Measurements from ENCODE around the gene GRIA1. TPM values are rescaled to one million over a fixed set of nuclear protein-coding genes. Genes with fewer than 3 reads are reported as not detected.

GRIA1 gene
- total RNA-seq, 2 donors from 2014 or later, result 1.2 TPM; not detected in 1

- no peaks in the 10 kb centered on the region for H3K36me3 ChIP-seq (ENCODE audit: control insufficient read depth, insufficient read depth, low read length)
- no peak for DNase-seq
- H3K4me3 ChIP-seq (ENCODE audit: low read length), result no peak overlapping the region
- no peak overlapping the region for H3K9ac ChIP-seq (ENCODE audit: extremely low read depth, low read length, poor library complexity, severe bottlenecking)
- Mint-ChIP-seq H3K27ac (no peak overlapping the region), H3K9me3 (no peaks in the 10 kb centered on the region), H3K4me1 (no peaks in the 10 kb centered on the region), H3K4me3 (no peak overlapping the region), H3K27me3 (ENCODE audit: insufficient read depth) (peaks cover 5% of the 10 kb centered on the region), H3K36me3 (ENCODE audit: low read depth) (no peaks in the 10 kb centered on the region)
- H3K27ac ChIP-seq (ENCODE audit: low read depth, low read length), result no peak overlapping the region
- 94 to 95% methylated on average over 4 of the region's 4 CpGs for WGBS, 2 experiments (ENCODE audit: insufficient coverage in 1 of 2, insufficient read length in 1 of 2)
- no peaks in the 10 kb centered on the region for H3K4me1 ChIP-seq (ENCODE audit: control insufficient read depth, insufficient read depth, low read length)
- TF ChIP-seq CTCF (conservative IDR thresholded peaks at IDR 0.05), result no peak
- no peaks in the 10 kb centered on the region for H3K27me3 ChIP-seq (ENCODE audit: control insufficient read depth, insufficient read depth, low read length, poor library complexity, severe bottlenecking)
- no peaks in the 10 kb centered on the region for H3K9me3 ChIP-seq (ENCODE audit: control insufficient read depth, low read length)
Measured at GRCh38 chr5:153483482-153483881, 7.0 kb upstream of the GRIA1 start.

DNA sequence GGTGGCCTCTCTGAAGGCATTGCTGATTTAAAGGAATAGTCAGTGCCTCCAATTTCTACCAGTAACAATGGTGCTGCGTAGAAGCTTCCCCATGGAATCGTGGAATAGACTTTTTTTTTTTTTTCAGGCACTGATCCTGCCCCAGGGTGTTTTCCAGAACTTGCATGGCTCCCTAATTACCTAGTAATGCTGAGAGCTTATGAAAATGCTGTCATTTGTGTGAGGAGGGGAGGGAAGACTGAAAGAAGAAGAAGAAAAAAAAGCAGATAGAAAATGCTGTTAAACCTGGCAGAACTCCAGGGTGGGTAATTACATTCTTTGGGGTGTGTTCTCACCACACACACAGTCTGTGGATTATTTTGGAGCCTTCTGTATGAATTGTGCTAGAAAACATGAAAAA is 4.8 kb upstream of the GRIA1 start:
- Mint-ChIP-seq H3K9me3 (no peaks in the 10 kb centered on the region), H3K4me1 (peaks cover 8% of the 10 kb centered on the region), H3K36me3 (ENCODE audit: low read depth) (no peaks in the 10 kb centered on the region), H3K27ac (no peak overlapping the region), H3K27me3 (ENCODE audit: insufficient read depth) (peaks cover 21% of the 10 kb centered on the region), H3K4me3 (no peak overlapping the region)
- Histone ChIP-seq H3K27me3 (ENCODE audit: control insufficient read depth, insufficient read depth, low read length, poor library complexity, severe bottlenecking) (peaks cover 7% of the 10 kb centered on the region), H3K4me3 (ENCODE audit: low read length) (no peak overlapping the region), H3K27ac (ENCODE audit: low read depth, low read length) (no peak overlapping the region), H3K36me3 (ENCODE audit: control insufficient read depth, insufficient read depth, low read length) (no peaks in the 10 kb centered on the region), H3K4me1 (ENCODE audit: control insufficient read depth, insufficient read depth, low read length) (no peaks in the 10 kb centered on the region), H3K9ac (ENCODE audit: extremely low read depth, low read length, poor library complexity, severe bottlenecking) (no peak overlapping the region), H3K9me3 (ENCODE audit: control insufficient read depth, low read length) (no peaks in the 10 kb centered on the region)
- TF ChIP-seq CTCF (conservative IDR thresholded peaks at IDR 0.05), result no peak
- no peak for DNase-seq
- WGBS, 2 experiments (ENCODE audit: insufficient coverage in 1 of 2, insufficient read length in 1 of 2), result 92 to 100% methylated on average over 1 to 2 of the region's 2 CpGs

GRCh38 chr5:153486771-153487170 is 3.7 kb upstream of the GRIA1 start:
- H3K36me3 ChIP-seq (ENCODE audit: control insufficient read depth, insufficient read depth, low read length), result no peaks in the 10 kb centered on the region
- Mint-ChIP-seq H3K4me3 (no peak overlapping the region), H3K27me3 (ENCODE audit: insufficient read depth) (peaks cover 33% of the 10 kb centered on the region), H3K9me3 (no peaks in the 10 kb centered on the region), H3K36me3 (ENCODE audit: low read depth) (no peaks in the 10 kb centered on the region), H3K27ac (no peak overlapping the region), H3K4me1 (peaks cover 16% of the 10 kb centered on the region)
- no peak overlapping the region for H3K27ac ChIP-seq (ENCODE audit: low read depth, low read length)
- no peaks in the 10 kb centered on the region for H3K4me1 ChIP-seq (ENCODE audit: control insufficient read depth, insufficient read depth, low read length)
- no peak for DNase-seq
- H3K27me3 ChIP-seq (ENCODE audit: control insufficient read depth, insufficient read depth, low read length, poor library complexity, severe bottlenecking), result peaks cover 19% of the 10 kb centered on the region
- H3K4me3 ChIP-seq (ENCODE audit: low read length), result no peak overlapping the region
- no peak overlapping the region for H3K9ac ChIP-seq (ENCODE audit: extremely low read depth, low read length, poor library complexity, severe bottlenecking)
- no peak for TF ChIP-seq CTCF (conservative IDR thresholded peaks at IDR 0.05)
- WGBS, 2 experiments (ENCODE audit: insufficient coverage in 1 of 2, insufficient read length in 1 of 2), result 89 to 100% methylated on average over 1 to 2 of the region's 2 CpGs
- H3K9me3 ChIP-seq (ENCODE audit: control insufficient read depth, low read length), result no peaks in the 10 kb centered on the region

Measured in endodermal cell (in vitro differentiated cells).